H1 (cell line): Measurements from ENCODE around the gene ZPBP2.

Experiments used
- CTCF ChIP-seq, 3 experiments: IDR thresholded peaks; 1 replicate in 2 of 3; 2 replicates in 1 of 3; pipeline versions ENCODE4 v1.5.1 to v1.6.1; 2011; ENCODE audit warnings: low read length in 3 of 3, mild to moderate bottlenecking in 3 of 3, inconsistent platforms in 2 of 3, low read depth in 1 of 3, moderate library complexity in 1 of 3; ENCODE audit not compliant: insufficient read depth in 1 of 3; ENCODE audit errors: control extremely low read depth in 1 of 3
- JUN ChIP-seq: IDR thresholded peaks from 2 replicates; pipeline ENCODE4 v1.6.1; 2011; ENCODE audit warnings: low read depth, mild to moderate bottlenecking, improper control_type of control experiment, low read length
- JUND ChIP-seq: IDR thresholded peaks from 2 replicates; pipeline ENCODE4 v1.6.1; 2011; ENCODE audit warnings: mild to moderate bottlenecking, improper control_type of control experiment, low read length
- POLR2A ChIP-seq, 2 experiments: IDR thresholded peaks; 1 replicate in 1 of 2; 2 replicates in 1 of 2; pipeline ENCODE4 v1.6.1; 2011; ENCODE audit warnings: low read depth in 2 of 2, low read length in 2 of 2, mild to moderate bottlenecking in 2 of 2; ENCODE audit errors: control extremely low read depth in 1 of 2
- POLR2AphosphoS5 ChIP-seq: IDR thresholded peaks from 2 replicates; pipeline ENCODE4 v1.6.1; 2011; ENCODE audit warnings: low read depth, low read length
- RAD21 ChIP-seq, 2 experiments: IDR thresholded peaks in 1 of 2; conservative IDR thresholded peaks in 1 of 2; 2 replicates each; pipeline ENCODE4 v1.6.1; 2011; ENCODE audit warnings: low read depth in 2 of 2, low read length in 2 of 2, improper control_type of control experiment in 1 of 2, inconsistent platforms in 1 of 2, mild to moderate bottlenecking in 1 of 2, moderate library complexity in 1 of 2
- RFX5 ChIP-seq: IDR thresholded peaks from 2 replicates; pipeline ENCODE4 v1.6.1; 2011; ENCODE audit warnings: low read depth, low read length, improper control_type of control experiment, borderline replicate concordance
- SIX5 ChIP-seq: IDR thresholded peaks from 2 replicates; pipeline ENCODE4 v1.6.1; 2011; ENCODE audit warnings: mild to moderate bottlenecking, low read depth, low read length
- SP1 ChIP-seq: IDR thresholded peaks from 2 replicates; pipeline ENCODE4 v1.6.1; 2011; ENCODE audit warnings: low read depth, low read length
- SUZ12 ChIP-seq: fragments of 200-600 bp; sonication (generic); IDR thresholded peaks from 2 replicates; pipeline ENCODE4 v1.6.1; 2012; ENCODE audit warnings: mild to moderate bottlenecking, inconsistent platforms, low read length, moderate library complexity, mixed read lengths
- USF2 ChIP-seq: IDR thresholded peaks from 2 replicates; pipeline ENCODE4 v1.6.1; 2011; ENCODE audit warnings: low read length, improper control_type of control experiment
- YY1 ChIP-seq: IDR thresholded peaks from 2 replicates; pipeline ENCODE4 v1.6.1; 2011; ENCODE audit warnings: low read depth, mild to moderate bottlenecking, low read length

GRCh38 chr17:39838057-39838456 lies 29.9 kb upstream of the ZPBP2 start:
- no peak for TF ChIP-seq RAD21 (IDR thresholded peaks at IDR 0.05 in 1 of 2, conservative IDR thresholded peaks at IDR 0.05 in 1 of 2; ENCODE audit: low read depth in 2 of 2, low read length in 2 of 2)
- TF ChIP-seq CTCF (IDR thresholded peaks at IDR 0.05; ENCODE audit: control extremely low read depth in 1 of 3, insufficient read depth in 1 of 3, low read depth in 1 of 3, low read length in 3 of 3) = no peak
- TF ChIP-seq SUZ12 = no peak
- no peak for TF ChIP-seq SP1
- TF ChIP-seq POLR2A (IDR thresholded peaks at IDR 0.05; ENCODE audit: control extremely low read depth in 1 of 2, low read depth in 2 of 2, low read length in 2 of 2) = no peak
- no peak for TF ChIP-seq POLR2AphosphoS5
- no peak for TF ChIP-seq JUND
- no peak for TF ChIP-seq SIX5
- no peak for TF ChIP-seq JUN
- no peak for TF ChIP-seq USF2
- TF ChIP-seq RFX5 = no peak
- TF ChIP-seq YY1 = no peak
